Mesodermal cell (in vitro differentiated cells): ENCODE measurements around the gene AOAH.
"Not testable (repeated sequence)": the region's sequence is repeated elsewhere in the genome, so short reads cannot be mapped to it uniquely, and the experiment has no call there.

Experiments
- H3K27ac ChIP-seq: 2 replicates; pipeline ENCODE4 v1.7.0; 2013; ENCODE audit warnings: mild to moderate bottlenecking, low read depth, low read length, moderate library complexity; ENCODE audit not compliant: severe bottlenecking
- H3K36me3 ChIP-seq: 2 replicates; pipeline ENCODE4 v1.7.1; 2013; ENCODE audit warnings: mild to moderate bottlenecking, low read length, moderate library complexity; ENCODE audit not compliant: control insufficient read depth, insufficient read depth
- H3K4me1 ChIP-seq: one replicate; pipeline ENCODE4 v1.7.1; 2013; ENCODE audit warnings: mild to moderate bottlenecking, low read length; ENCODE audit not compliant: insufficient read depth, control insufficient read depth, poor library complexity, severe bottlenecking
- H3K4me3 ChIP-seq: 2 replicates; pipeline ENCODE4 v1.7.0; 2013; ENCODE audit warnings: low read length, control low read depth, mild to moderate bottlenecking; ENCODE audit not compliant: insufficient read depth, poor library complexity, severe bottlenecking; ENCODE audit errors: extremely low read depth
- H3K9me3 ChIP-seq: 2 replicates; pipeline ENCODE4 v1.7.1; 2013; ENCODE audit warnings: mild to moderate bottlenecking, low read length, moderate library complexity; ENCODE audit not compliant: control insufficient read depth
- WGBS, 2 experiments: methylation state at CpG; one replicate each; pipeline ENCODE4 v1.1.5; 2013; ENCODE audit warnings: missing lambda C conversion rate in 2 of 2; ENCODE audit not compliant: insufficient coverage in 2 of 2; 5-methylcytosine and 5-hydroxymethylcytosine counted together

Gene AOAH

DNA sequence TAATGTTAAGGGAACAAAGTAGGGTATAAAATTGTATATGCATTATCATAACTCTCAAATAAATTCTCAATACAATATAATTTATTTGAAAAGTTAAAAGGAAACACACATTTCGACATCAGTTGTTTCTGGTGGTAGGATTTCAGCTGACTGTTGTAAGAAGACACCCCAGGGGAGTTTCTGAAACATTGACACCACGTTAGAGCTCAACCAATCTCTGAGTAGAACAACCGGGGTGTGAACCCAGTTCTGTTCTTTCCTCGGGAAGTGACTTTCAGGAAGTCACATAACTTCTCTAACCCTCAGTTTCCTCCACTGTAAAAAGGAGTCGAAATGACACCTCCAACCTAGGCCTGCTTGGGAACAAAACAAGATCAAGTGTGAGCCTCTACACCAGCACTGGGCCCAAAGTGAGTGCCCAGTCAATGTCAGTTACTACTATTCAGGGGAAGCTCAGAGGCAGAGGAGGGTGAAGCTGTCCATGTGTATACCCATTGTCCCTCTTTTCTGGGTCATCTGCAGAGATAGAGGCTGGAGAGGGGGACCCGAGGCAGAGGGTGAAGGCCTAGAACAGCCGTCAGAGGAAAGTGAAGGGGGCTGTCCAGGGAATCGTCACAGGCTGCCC is 67.1 kb downstream of the AOAH start:
- WGBS, 2 experiments = 84% methylated on average over 6 of the region's 8 CpGs
- Histone ChIP-seq H3K36me3 (no peaks in the 10 kb centered on the region), H3K27ac (no peak overlapping the region), H3K9me3 (no peaks in the 10 kb centered on the region), H3K4me3 (no peak overlapping the region), H3K4me1 (peaks cover 30% of the 10 kb centered on the region)

DNA sequence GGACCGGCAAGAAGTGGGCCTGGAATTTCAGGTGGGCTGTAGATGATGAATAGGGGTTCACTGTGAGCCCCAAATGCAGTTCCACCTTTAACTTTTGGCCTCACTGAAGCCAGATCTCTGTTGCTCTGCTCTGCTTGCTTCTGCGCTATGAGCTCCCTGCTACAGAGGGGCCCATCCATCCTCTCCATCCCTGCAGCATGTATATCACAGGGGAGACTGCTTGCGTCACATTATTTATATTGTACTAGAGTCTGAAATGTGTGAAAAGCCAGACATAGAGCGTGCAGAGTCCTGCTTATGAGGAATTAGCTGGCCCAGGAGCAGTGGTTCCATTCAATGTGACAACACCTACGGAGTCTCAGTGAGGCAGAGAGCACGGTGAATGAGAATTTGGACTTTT is 69.9 kb downstream of the AOAH start:
- H3K4me3 ChIP-seq = no peak overlapping the region

DNA sequence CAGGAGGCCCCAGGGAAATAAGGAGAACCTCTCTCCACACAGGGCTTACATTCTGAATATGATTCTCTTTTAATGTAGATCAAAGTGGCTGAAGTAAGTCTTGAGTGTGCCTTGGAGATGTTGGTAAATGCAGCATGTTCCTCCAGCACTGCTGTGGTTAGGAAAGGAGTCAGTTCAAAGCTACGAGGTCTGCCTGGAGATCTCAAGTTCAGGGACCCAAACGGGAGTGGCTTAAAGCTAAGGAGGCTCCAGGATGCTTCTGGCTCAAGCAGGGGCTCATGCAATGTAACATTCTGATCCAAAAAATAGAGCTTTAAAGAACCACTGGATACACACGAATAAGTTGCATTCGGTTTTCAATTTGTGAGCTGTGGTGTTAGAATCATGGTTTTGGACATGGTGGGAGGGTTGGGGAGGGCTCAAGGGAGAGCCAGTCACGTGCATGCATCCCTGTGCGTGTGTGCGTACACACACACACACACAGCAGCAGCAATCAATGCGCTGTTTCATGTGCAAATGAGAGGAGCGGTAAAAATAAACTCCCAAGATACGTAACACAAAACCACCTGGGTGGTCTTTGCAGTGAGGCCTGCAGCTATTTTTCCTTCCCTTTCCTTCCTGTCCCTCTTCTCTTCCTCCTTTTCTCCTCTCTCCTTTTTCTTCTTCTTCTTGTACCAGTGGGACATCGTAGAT is 70.5 kb downstream of the AOAH start:
- no peaks in the 10 kb centered on the region for H3K9me3 ChIP-seq
- H3K27ac ChIP-seq = no peak overlapping the region
- peaks cover 9% of the 10 kb centered on the region for H3K4me1 ChIP-seq
- H3K4me3 ChIP-seq = no peak overlapping the region
- no peaks in the 10 kb centered on the region for H3K36me3 ChIP-seq
- WGBS, 2 experiments = 64 to 79% methylated on average over 9 to 10 of the region's 11 CpGs

More for the DNA sequence above, 69.9 kb downstream of the AOAH start:
- Histone ChIP-seq H3K9me3 (no peaks in the 10 kb centered on the region), H3K27ac (no peak overlapping the region), H3K4me1 (peaks cover 15% of the 10 kb centered on the region), H3K36me3 (no peaks in the 10 kb centered on the region)
- WGBS, 2 experiments = 96 to 100% methylated on average over 3 to 5 of the region's 6 CpGs

DNA sequence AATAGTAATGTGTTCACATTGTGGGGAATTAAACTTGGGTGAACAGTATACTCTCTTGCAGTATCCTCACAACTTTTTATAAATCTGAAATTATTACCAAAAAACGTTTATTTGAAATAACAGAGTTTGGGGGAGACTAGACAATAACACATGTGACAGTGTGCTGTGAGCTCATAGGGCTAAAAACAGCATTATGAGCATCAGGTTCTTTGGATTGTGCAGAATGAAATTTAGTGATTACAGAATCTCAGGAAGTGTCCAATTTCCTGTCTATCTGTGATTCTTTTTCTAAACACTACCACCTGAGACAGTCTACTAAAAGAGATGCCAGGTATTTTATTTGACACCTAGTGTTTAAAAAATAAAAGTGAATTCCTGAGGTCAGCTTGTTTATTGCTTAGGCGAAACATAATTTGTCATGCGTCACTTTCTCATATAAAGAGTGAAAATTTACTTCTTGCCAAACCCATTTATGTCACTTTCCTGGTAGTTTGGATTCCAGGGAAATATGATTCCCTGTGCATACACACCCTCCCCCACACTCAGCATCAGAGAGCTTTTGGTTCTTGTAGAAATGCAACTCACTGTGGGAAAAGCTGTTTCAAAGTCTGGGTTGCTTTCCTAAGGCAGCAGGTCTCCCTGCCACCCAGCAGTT is 71.2 kb downstream of the AOAH start:
- Histone ChIP-seq H3K4me3 (no peak overlapping the region), H3K27ac (no peak overlapping the region), H3K9me3 (no peaks in the 10 kb centered on the region), H3K36me3 (no peaks in the 10 kb centered on the region), H3K4me1 (peaks cover 5% of the 10 kb centered on the region)
- 40% methylated on average over 1 of the region's 3 CpGs; no CpG with 5 or more reads in 1 of the 2 experiments for WGBS, 2 experiments

DNA sequence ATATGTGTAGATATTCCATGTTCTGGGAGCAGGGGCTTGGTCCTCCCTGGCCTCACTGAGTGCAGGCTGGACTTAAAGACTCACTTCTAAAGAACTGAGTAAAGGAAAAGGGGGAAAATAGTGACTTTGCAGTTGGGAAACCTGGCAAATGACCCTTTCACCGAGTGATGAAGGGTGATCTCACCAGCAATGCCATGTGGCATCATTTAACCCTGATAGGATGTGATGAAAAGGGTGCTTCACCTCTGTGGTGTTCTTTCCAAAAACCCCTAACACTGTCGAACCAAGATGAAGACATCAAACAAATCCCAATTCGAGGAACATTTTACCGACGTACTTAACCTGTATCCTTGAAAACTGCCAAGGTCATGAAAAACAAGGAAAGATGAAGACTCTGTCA is 71.9 kb downstream of the AOAH start:
- H3K27ac ChIP-seq = no peak overlapping the region
- H3K36me3 ChIP-seq = no peaks in the 10 kb centered on the region
- no peak overlapping the region for H3K4me3 ChIP-seq
- WGBS, 2 experiments = 87 to 100% methylated on average over 3 to 4 of the region's 5 CpGs
- H3K9me3 ChIP-seq = no peaks in the 10 kb centered on the region
- peaks cover 5% of the 10 kb centered on the region for H3K4me1 ChIP-seq

DNA sequence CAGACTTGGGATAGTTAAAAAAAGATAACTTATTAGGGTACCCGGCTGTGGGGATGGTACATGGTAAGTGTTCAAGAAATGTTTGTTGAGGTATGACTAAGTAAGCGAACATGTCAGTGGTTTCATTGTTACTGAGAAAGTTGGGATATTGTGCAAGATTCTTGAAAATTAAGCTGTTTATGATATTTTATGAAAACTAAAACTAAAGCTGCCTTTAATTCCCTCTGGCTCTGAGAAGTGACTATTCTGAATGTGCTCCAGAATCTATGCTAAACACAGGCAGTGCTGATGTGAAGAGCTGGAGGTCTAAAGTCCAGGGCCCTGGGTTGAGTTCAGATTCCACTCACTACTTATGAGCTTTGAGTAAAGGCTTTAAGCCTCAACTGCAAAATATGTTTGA is 72.9 kb downstream of the AOAH start:
- Histone ChIP-seq H3K27ac (no peak overlapping the region), H3K4me3 (no peak overlapping the region), H3K4me1 (peaks cover 5% of the 10 kb centered on the region), H3K9me3 (no peaks in the 10 kb centered on the region), H3K36me3 (no peaks in the 10 kb centered on the region)
- 100% methylated on average over 1 to 2 of the region's 2 CpGs for WGBS, 2 experiments

DNA sequence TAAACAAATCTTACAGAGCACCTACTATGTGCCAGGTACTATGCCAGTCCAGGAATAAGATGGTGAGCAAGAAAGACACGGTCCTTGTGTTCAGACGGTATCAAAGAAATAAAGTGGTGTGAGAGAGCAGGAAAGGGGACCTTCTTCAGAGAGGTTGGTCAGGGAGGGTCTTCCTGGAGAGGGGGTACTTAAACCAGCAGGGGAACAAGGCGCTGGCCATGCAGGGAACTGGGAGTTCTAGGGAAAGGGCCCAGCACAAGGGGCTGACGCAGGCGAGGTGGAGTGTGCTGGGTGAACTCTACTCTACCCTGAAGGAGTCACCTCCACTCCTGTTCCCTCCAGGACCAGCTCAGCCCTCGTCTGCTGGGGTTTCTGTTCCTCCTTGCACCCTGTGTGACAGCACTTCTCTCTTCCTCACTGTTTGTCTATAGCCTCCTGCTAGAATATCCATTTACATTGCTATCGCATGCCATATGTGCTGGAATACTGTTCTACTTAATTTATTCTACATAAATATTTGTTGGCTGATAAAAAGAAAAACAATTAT is 73.5 kb downstream of the AOAH start:
- H3K27ac ChIP-seq = no peak overlapping the region
- no peak overlapping the region for H3K4me3 ChIP-seq
- H3K36me3 ChIP-seq = no peaks in the 10 kb centered on the region
- WGBS, 2 experiments = 68 to 78% methylated on average over 5 to 6 of the region's 7 CpGs
- no peaks in the 10 kb centered on the region for H3K9me3 ChIP-seq
- peaks cover 5% of the 10 kb centered on the region for H3K4me1 ChIP-seq

DNA sequence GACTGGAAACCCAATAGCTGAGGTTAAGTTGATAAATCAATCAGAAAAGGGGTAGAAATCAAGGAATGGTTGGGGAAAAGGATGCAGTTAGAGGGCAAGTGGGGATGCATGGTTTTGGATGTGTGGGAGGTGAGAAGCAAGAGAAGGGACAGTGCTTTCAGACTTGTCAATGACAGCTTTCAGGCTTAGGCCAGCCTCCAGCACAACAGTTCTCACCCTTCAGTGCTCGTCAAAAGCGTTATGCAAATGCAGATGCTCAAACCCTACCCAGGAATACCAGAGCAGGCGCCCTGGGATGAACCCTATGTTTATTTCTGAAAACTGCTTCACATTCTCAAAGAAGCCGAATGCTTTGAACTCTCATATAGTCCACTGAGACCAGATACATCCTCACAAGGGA is 74.0 kb downstream of the AOAH start:
- no peak overlapping the region for H3K4me3 ChIP-seq
- 74% methylated on average over 3 of the region's 4 CpGs; no CpG with 5 or more reads in 1 of the 2 experiments for WGBS, 2 experiments
- H3K27ac ChIP-seq = no peak overlapping the region
- peaks cover 5% of the 10 kb centered on the region for H3K4me1 ChIP-seq
- no peaks in the 10 kb centered on the region for H3K36me3 ChIP-seq
- no peaks in the 10 kb centered on the region for H3K9me3 ChIP-seq

DNA sequence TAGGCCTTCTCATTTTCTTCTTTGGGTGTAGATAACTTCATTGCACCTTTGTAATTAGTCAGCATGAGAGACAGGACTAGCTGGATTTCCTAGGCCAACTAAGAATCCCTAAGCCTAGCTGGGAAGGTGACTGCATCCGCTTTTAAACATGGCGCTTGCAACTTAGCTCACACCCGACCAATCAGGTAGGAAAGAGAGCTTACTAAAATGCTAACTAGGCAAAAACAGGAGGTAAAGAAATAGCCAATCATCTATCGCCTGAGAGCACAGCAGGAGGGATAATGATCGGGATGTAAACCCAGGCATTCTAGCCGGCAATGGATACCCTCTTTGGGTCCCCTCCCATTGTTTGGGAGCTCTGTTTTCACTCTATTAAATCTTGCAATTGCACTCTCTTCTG is 75.0 kb downstream of the AOAH start:
- H3K36me3 ChIP-seq, H3K4me3 ChIP-seq, H3K27ac ChIP-seq, H3K9me3 ChIP-seq, H3K4me1 ChIP-seq: not testable (repeated sequence)
- whole genome bisulfite sequencing, 2 experiments = 90 to 95% methylated on average over 5 of the region's 6 CpGs

DNA sequence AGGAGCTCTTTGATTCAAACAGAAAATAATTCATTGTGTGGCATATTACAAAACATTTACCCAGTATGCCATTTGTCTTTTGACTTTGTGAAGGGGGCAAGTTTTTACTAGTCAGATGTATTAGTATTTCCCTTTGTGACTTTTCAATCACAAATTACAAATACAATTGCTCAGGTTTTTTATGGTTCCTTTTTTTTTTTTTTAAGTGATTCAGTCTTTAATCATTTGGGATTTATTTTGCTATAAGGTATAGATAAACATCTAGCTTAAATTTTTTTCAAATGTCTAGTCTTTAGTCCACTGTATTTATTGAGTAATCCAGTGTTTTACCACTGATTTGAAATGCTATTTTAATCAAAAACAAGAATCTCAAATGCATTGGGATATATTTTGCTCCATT is 75.9 kb downstream of the AOAH start:
- H3K36me3 ChIP-seq = no peaks in the 10 kb centered on the region
- no peak overlapping the region for H3K4me3 ChIP-seq
- H3K27ac ChIP-seq = no peak overlapping the region
- H3K9me3 ChIP-seq = no peaks in the 10 kb centered on the region
- H3K4me1 ChIP-seq = peaks cover 3% of the 10 kb centered on the region
